Lung (tissue), 12 donors: ENCODE data around the gene RCOR1. TPM values are rescaled to one million over a fixed set of nuclear protein-coding genes. Genes with fewer than 3 reads are reported as not detected.
"Not testable (repeated sequence)": the region's sequence is repeated elsewhere in the genome, so short reads cannot be mapped to it uniquely, and the experiment has no call there.

ENCODE experiments used
- ATAC-seq: fragments of 200-7000 bp; cut with Tn5 transposase; one replicate; pipeline ENCODE4 v1.9.1; 2020; ENCODE audit warnings: moderate number of reproducible peaks; ENCODE audit not compliant: insufficient read depth, low FRiP score
- DNase-seq, 3 donors: peaks; one replicate each; pipeline ENCODE4 v3.0.0-alpha.2; 2013 to 2017
- H3K27ac ChIP-seq, 2 donors: one replicate each; pipeline ENCODE4 v1.5.1; 2013; ENCODE audit warnings: mild to moderate bottlenecking in 2 of 2, moderate library complexity in 2 of 2, control low read depth in 1 of 2, inconsistent platforms in 1 of 2, low read depth in 1 of 2, low read length in 1 of 2
- H3K27me3 ChIP-seq, 3 donors: one replicate each; pipeline ENCODE4 v1.5.1; 2013; ENCODE audit warnings: low read length in 2 of 3; ENCODE audit not compliant: control insufficient read depth in 3 of 3, insufficient read depth in 3 of 3
- H3K36me3 ChIP-seq, 4 donors: one replicate each; pipeline ENCODE4 v1.5.1; 2013; ENCODE audit warnings: low read length in 4 of 4, mild to moderate bottlenecking in 1 of 4, moderate library complexity in 1 of 4; ENCODE audit not compliant: control insufficient read depth in 4 of 4, insufficient read depth in 4 of 4
- H3K4me1 ChIP-seq, 5 donors: one replicate each; pipeline ENCODE4 v1.5.1; 2013; ENCODE audit warnings: low read length in 5 of 5, mild to moderate bottlenecking in 2 of 5, moderate library complexity in 1 of 5; ENCODE audit not compliant: control insufficient read depth in 5 of 5, insufficient read depth in 5 of 5
- H3K4me3 ChIP-seq: one replicate; pipeline ENCODE4 v1.5.1; 2013; ENCODE audit warnings: mild to moderate bottlenecking, control low read depth, moderate library complexity
- H3K9ac ChIP-seq, 2 donors: one replicate each; pipeline ENCODE4 v1.5.1; 2013; ENCODE audit warnings: low read length in 2 of 2, control low read depth in 1 of 2; ENCODE audit not compliant: insufficient read depth in 1 of 2
- H3K9me3 ChIP-seq, 4 donors: one replicate each; pipeline ENCODE4 v1.5.1; 2013; ENCODE audit warnings: low read length in 3 of 4, mild to moderate bottlenecking in 1 of 4, moderate library complexity in 1 of 4; ENCODE audit not compliant: control insufficient read depth in 4 of 4, insufficient read depth in 3 of 4
- CTCF ChIP-seq: IDR thresholded peaks from 2 replicates; pipeline ENCODE4 v1.5.1; 2012; ENCODE audit warnings: mild to moderate bottlenecking; ENCODE audit errors: control extremely low read depth, extremely low read depth
- WGBS, 2 donors: extraction: QIAGEN DNeasy Blood & Tissue Kit; methylation state at CpG; one replicate each; pipeline ENCODE4 v1.1.7; 2013; 5-methylcytosine and 5-hydroxymethylcytosine counted together
- polyA plus RNA-seq, 2 donors: library from polyadenylated mRNA; stranded (reverse); fragments of 200-250 nt; gene quantifications; one replicate each; pipeline ENCODE4 v1.2.1, GENCODE V29; 2013
- total RNA-seq, 2 donors: library from RNA; depleted of rRNA in 1 of 2; stranded (reverse); fragments of >200 nt in 1 of 2; gene quantifications; one replicate each; pipeline ENCODE4 v1.2.1, GENCODE V29; 2014 to 2021
- donor health status: control.
- donor health status: control.
- donor health status: Bipolar disorder and iron deficiency.
- donor health status: healthy.
- donor health status: DM: yes; HTN: yes; CAD: no.

RCOR1 gene
- total and polyA plus RNA-seq, 4 donors = 7.9 to 63.9 (median 22.4) TPM

DNA sequence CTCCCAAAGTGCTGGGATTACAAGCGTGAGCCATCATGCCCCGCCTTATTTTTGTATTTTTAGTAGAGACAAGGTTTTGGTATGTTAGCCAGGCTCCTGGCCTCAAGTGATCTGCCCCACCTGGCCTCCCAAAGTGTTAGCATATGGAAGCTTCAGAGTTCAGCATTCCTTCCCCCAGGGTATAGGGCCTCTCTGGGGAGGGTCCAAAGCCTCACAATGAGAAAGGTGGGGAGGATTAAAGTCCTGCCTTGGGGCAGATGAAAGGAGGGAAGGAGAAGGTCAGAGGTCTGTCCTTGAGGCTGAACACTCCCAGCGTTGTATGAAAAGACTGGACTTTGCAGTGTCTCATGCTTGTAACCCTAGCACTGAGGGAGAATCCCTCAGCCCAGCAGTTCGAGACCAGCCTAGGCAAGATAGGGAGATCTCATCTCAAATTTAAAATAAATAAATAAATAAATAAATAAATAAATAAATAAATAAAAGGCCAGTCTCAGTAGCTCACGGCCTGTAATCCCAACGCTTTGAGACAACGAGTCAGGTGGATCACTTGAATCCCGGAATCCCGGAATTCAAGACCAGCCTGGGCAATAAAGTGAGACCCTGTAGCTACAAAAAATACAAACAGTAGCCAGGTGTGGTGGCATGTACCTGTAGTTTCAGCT lies 22.0 kb upstream of the RCOR1 start:
- H3K9ac ChIP-seq = no peak overlapping the region

DNA sequence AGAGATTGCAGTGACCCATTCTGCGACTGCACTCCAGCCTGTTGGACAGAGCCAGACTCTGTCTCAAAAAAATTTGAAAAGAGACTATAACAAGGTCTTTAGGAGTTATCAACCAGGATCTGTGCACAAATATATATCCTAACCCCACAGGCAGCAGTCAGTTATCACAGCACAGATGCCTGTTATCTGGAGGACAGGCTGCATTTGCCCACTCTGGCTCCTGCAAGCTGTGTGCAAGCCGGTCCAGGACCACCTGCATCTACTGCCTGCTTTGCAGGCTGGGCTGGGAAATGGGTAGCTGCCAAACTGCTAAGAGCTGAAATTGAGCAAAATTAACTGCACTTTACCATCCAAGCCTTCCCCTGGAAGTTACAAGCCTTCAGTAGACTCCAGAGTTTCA lies 21.4 kb upstream of the RCOR1 start:
- ATAC-seq (no peak), DNase-seq (no peak)
- Histone ChIP-seq H3K9me3 (no peaks in the 10 kb centered on the region), H3K9ac (no peak overlapping the region), H3K36me3 (no peaks in the 10 kb centered on the region), H3K27me3 (no peaks in the 10 kb centered on the region), H3K4me3 (no peak overlapping the region), H3K4me1 (peaks cover 0 to 4% (median 0%) of the 10 kb centered on the region in 5 donors), H3K27ac (no peak overlapping the region)
- TF ChIP-seq CTCF = no peak
- 85 to 93% methylated on average over 2 of the region's 2 CpGs for whole genome bisulfite sequencing, 2 donors

More for the DNA sequence above, 22.0 kb upstream of the RCOR1 start:
- TF ChIP-seq CTCF = no peak
- H3K36me3 ChIP-seq = no peaks in the 10 kb centered on the region
- H3K4me1 ChIP-seq = peaks cover 0 to 4% (median 0%) of the 10 kb centered on the region in 5 donors
- H3K4me3 ChIP-seq = no peak overlapping the region
- no peaks in the 10 kb centered on the region for H3K27me3 ChIP-seq
- H3K9me3 ChIP-seq = no peaks in the 10 kb centered on the region
- H3K27ac ChIP-seq = no peak overlapping the region
- 94 to 95% methylated on average over 9 of the region's 9 CpGs for WGBS, 2 donors
- DNase-seq (no peak), ATAC-seq (no peak)

DNA sequence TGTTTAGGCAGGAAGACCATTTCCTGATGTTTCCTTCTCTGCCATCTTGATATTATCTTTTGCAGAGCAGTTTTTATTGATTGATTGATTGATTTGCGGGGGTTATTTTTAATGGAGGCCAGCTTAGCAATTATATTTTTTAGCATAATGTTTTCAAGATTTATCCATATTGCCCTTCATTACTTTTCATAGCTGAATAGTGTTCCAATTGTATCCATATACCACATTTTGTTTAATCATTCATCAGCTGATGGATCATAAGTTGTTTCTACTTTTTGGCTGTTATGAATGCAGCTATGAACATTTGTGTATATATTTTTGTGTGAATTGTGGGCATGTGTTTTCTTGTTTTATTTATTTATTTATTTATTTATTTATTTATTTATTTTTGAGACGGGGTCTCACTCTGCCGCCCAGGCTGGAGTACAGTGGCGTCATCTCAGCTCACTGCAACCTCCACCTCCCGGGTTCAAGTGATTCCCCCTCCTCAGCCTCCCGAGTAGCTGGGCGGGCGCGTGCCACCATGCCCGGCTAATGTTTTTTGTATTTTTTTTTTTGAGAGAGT lies 20.9 kb upstream of the RCOR1 start:
- no peaks in the 10 kb centered on the region for H3K36me3 ChIP-seq
- ATAC-seq (no peak), DNase-seq (no peak)
- no peak overlapping the region for H3K27ac ChIP-seq
- no peak overlapping the region for H3K9ac ChIP-seq
- H3K27me3 ChIP-seq = no peaks in the 10 kb centered on the region
- no peak overlapping the region for H3K4me3 ChIP-seq
- TF ChIP-seq CTCF = no peak
- WGBS, 2 donors = 94 to 97% methylated on average over 10 of the region's 10 CpGs
- no peaks in the 10 kb centered on the region for H3K9me3 ChIP-seq
- H3K4me1 ChIP-seq = peaks cover 0 to 4% (median 0%) of the 10 kb centered on the region in 5 donors

DNA sequence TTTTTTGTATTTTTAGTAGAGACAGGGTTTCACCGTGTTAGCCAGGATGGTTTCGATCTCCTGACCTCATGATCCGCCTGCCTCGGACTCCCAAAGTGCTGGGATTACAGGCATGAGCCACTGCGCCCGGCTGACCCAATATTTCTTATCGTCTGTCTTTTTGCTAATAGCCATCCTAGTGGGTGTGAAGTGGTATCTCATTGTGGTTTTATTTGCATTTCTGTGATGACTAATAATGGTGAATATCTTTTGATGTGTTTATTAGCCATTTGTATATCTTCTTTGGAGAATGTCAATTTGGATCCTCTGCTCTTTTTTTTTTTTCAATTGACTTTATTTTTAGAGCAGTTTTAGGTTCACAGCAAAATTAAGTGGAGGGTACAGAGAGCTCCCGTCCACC lies 19.3 kb upstream of the RCOR1 start:
- ATAC-seq, H3K27ac ChIP-seq, DNase-seq, H3K9ac ChIP-seq, H3K36me3 ChIP-seq, H3K9me3 ChIP-seq, H3K4me3 ChIP-seq, H3K4me1 ChIP-seq, H3K27me3 ChIP-seq: not testable (repeated sequence)
- WGBS, 2 donors = 78 to 80% methylated on average over 8 of the region's 8 CpGs
